GM13976 (cell line): ENCODE data around the gene MEX3D.

Source experiments
- DNase-seq: peaks from one replicate; pipeline ENCODE4 v3.0.0; 2012; ENCODE audit warnings: low spot score
- CTCF ChIP-seq: IDR thresholded peaks from 2 replicates; pipeline ENCODE4 v1.5.1; 2012; ENCODE audit warnings: borderline replicate concordance, mild to moderate bottlenecking; ENCODE audit not compliant: insufficient read depth; ENCODE audit errors: extremely low read depth, missing control alignments, control extremely low read depth
- in situ Hi-C: fragments of 300-500 bp; cut with MboI; formaldehyde crosslinking; loops from one replicate; pipeline ENCODE4 v1.12.0; 2022; ENCODE audit warnings: low sequenced_read_pairs, mixed read lengths, inconsistent platforms; ENCODE audit not compliant: unreplicated experiment

Gene MEX3D

GRCh38 chr19:1507763-1508506 is 60.2 kb downstream of the MEX3D start:
- peak; percentile 97 for DNase-seq
- in situ Hi-C loops: no loop called here
- TF ChIP-seq CTCF: no peak

- in situ Hi-C loops: no loop called here
- DNase-seq: no peak
- no peak for TF ChIP-seq CTCF
Observed at GRCh38 chr19:1507192-1507660, 60.9 kb downstream of the MEX3D start.

- in situ Hi-C loops: no loop called here
- TF ChIP-seq CTCF: no peak
- no peak for DNase-seq
Observed at GRCh38 chr19:1505991-1506881, 61.9 kb downstream of the MEX3D start.

- in situ Hi-C loops: no loop called here
- DNase-seq: no peak
- TF ChIP-seq CTCF: no peak
Observed at GRCh38 chr19:1505012-1505411, 63.1 kb downstream of the MEX3D start.
